HG03045 (cell line): ENCODE measurements around the gene SULT1A1.
"Not testable (repeated sequence)": the region's sequence is repeated elsewhere in the genome, so short reads cannot be mapped to it uniquely, and the experiment has no call there.

Experiments
- ATAC-seq: cut with Tn5 transposase; IDR thresholded peaks from one replicate; pipeline ENCODE4 v1.9.1; 2021; ENCODE audit warnings: mild to moderate bottlenecking, moderate library complexity; ENCODE audit not compliant: unreplicated experiment

SULT1A1 gene

DNA sequence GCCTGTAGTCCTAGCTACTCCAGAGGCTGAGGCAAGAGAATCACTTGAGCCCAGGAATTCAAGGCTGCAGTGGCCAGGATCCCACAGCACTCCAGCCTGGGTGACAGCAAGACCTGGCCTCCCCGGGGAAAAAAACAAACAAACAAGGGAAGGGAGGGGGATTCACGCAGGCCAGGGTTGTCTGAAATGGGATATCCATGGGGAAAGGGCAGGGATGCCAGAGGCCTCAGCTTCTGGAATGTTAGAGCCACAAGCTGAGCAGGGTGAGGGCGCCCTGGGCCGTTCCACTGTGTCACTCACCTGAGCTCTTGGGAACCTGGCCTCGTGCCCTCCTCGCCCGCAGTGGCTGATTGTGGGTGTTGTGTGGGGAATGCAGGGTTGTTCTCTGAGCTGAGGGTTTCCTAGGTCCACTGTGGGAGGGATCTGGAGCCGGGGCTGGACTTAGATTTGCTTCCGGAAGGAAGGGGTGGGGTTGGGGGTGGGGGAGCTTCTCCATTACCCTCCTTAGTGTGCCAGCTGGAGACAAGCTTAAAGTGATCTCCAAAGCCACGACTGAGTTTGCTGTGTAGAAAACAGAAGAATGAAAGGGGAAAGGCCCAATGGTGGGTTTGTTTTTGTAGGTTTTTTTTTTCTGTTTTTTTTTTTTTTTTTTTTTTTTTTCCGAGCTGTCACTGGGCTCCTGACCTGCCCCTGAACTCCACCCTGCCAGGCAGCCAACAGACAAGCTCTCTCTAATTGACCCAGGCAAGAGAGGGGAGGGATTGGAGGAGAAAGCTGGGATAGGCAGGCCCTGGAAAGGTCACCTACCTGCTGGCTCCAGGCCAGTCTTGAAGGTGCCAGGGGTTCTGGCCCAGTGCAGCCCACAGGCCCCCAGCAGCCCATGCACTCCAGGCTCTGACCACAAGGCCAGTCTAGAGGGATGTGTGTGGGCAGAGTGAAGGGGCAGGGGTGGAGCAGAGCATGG, at the start of gene SULT1A1:
SULT1A1 (minus strand) TSS at position 414 of the 964 bp plus-strand sequence. CDS start 1,189 bp downstream, outside the sequence.
- ATAC-seq, result no peak

DNA sequence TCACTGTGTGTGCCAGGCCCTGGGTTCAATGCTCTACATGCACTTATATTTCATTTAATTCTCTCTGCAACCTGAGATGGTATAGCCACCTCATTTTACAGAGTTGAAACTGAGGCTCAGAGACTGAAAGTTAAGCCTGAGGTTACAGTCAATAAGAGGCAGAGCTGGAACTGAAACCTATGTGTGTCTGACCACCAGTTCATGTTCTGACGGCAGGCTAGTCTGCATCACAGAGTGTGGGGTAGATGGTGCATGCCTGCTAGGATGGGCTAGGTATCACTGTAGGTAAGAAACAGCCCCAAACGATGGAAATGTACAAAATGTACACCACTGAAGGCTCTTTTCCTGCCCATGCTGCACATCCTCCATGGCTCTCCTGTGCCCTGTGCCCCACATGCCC, 30.1 kb upstream of the SULT1A1 start:
- ATAC-seq, result not testable (repeated sequence)

- ATAC-seq, result not testable (repeated sequence)
Observed at GRCh38 chr16:28638359-28638758, 28.5 kb upstream of the SULT1A1 start.

- not testable (repeated sequence) for ATAC-seq
Observed at GRCh38 chr16:28637765-28638164, 27.9 kb upstream of the SULT1A1 start, which contains the start of gene NPIPB8. Gene NPIPB8, plus strand, starts transcription at chr16:28638065. Its CDS starts 296 bp downstream, at chr16:28638361.

DNA sequence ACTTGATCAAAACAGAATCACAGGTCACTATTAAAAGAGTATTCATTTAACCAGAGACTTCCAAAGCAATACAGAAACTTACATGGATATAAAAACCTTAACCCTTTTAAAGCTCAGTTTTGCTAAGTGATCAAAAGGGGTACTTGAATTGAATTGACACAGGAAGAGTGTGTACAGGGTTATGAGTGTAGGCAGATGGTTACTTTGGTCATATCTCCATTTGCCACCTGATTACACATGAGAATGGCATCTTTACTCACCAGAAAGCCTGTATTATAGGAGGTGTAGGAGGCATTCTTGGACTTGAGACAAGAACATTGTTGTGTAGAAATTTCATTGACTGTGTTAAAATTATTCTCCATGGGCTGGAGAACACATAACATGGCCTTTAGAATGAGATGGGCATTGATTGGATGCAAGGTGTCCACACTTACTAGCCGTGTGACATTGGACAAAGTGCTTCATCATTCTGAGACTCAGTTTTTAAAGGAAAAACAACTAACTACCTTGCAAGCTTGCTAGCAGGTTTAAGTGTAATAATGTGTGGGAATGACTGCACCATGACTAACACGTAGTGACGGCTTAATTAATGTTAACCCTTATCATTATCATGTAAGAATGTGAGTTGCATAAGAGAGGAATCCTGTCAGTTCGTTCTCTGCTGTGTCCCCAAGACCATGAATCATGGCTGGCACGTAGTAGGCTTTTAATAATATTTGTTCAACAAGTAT, 26.4 kb upstream of the SULT1A1 start:
- ATAC-seq, result not testable (repeated sequence)

GRCh38 chr16:28630905-28631304, 21.1 kb upstream of the SULT1A1 start:
- ATAC-seq, result not testable (repeated sequence)

DNA sequence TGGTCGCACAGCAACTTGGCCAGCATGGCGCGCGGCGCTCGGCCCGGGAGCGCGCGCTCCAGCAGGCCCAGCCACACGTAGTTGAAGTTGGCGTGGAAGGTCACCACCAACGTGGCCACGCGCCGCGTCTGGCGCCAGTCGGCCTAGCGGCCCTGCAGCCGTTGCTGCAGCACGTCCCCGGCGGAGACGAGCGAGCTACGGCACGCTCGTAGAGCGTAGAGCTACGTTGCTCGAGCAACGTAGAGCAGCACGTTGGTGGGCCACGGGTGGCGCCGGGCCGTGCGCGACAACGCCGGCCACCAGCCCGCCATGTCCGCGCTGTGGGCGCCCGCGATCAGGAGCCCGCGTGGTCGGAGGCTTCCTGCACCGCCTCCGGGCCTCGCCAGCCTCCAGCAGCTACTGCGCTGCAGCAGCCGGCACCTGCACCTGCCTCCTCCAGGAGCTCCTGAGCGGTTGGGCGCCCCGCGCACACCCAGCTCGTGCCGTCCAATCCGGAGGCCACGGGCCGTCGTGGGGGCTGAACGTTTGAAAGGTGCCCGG, 13.4 kb upstream of the SULT1A1 start:
- no peak for ATAC-seq

- not testable (repeated sequence) for ATAC-seq
Observed at GRCh38 chr16:28622532-28623171, 12.8 kb upstream of the SULT1A1 start.

DNA sequence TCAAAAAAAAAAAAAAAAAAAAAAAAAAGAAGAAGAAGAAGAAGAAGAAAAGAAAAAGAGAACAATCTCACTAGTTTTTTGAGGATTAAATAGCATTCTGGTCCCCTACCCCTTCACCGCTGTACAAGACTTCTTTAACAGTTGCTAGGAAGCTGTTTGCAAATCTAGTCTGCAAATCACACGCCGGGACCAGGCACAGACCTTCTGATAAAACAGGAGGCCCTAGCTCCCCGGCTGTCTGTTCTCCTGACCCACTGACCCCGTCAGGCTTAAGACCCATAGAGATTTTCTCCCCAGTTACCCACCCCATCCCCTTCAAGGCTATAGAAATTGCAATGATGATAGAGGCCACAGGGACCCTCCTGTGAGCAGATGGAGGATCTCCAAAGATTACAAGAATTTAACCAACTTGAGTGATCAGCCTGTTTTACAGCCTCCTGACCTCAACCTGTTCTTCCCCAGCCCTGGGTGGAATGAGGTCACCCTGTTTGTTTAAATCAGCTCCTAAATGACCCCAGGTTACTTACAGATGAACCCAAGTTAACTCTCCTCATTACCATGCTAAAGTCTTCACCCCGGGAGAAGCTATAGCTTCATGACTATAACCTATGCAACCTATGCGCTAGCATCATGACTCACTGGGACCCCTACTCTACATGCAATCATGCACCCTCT, 11.8 kb upstream of the SULT1A1 start:
- ATAC-seq, result no peak

- not testable (repeated sequence) for ATAC-seq
Observed at GRCh38 chr16:28620316-28620715, 10.5 kb upstream of the SULT1A1 start.

DNA sequence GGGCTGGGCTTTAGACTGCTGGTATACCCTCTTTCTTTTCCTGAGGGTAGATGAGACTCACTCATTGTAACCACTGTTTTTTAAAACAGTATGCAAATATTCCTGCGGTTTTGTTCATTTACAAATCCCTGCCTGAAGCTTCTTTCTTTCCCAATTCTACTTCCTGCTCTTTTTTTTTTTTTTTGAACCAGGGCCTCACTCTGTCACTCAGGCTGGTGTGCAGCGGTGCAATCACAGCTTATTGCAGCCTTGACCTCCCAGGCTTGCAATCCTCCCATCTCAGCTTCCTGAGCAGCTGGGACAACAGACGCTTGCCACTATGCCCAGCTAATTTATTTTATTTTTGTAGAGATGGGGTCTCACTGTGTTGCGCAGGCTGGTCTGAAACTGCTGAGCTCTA, 8.0 kb upstream of the SULT1A1 start:
- no peak for ATAC-seq

DNA sequence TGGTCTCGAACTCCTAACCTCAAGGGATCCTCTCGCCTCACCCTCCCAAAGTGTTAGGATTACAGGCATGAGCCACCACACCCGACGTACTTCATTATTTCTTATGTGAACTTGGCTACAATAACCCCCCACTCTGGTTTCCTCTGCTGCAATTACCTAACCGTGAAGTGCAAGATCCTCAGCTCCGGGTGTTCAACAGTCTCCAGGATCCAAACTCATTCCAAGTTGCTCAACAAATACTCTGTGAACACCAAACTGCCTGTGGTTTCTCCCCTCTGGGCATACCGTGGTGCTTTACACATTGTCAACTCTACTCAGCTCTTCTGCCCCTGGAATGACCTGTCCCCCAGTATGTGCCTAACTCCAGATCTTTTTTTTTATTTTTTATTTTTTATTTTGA, 6.8 kb upstream of the SULT1A1 start:
- ATAC-seq, result no peak

- not testable (repeated sequence) for ATAC-seq
Observed at GRCh38 chr16:28616224-28616577, 6.4 kb upstream of the SULT1A1 start.

- not testable (repeated sequence) for ATAC-seq
Observed at GRCh38 chr16:28615486-28616223, 5.8 kb upstream of the SULT1A1 start.

DNA sequence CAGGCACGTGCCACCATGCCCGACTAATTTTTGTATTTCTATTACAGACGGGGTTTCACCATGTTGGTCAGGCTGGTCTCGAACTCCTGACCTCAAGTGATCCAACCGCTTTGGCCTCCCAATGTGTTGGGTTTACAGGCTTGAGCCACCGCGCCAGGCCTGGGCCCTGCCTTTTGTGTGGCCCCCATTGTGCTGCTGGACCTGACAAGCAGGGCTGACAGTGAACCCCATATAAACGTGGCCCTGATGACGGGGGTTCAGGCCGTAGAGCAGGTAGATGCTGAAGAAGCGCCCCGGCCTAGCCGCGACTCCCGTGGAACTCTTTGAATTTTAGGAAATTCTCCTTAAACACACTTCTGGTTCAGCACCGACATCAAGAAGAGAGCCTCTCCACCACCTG, 4.7 kb upstream of the SULT1A1 start:
- ATAC-seq, result not testable (repeated sequence)

GRCh38 chr16:28613912-28614311, 4.1 kb upstream of the SULT1A1 start:
- not testable (repeated sequence) for ATAC-seq

GRCh38 chr16:28612359-28613280, 2.8 kb upstream of the SULT1A1 start:
- not testable (repeated sequence) for ATAC-seq

DNA sequence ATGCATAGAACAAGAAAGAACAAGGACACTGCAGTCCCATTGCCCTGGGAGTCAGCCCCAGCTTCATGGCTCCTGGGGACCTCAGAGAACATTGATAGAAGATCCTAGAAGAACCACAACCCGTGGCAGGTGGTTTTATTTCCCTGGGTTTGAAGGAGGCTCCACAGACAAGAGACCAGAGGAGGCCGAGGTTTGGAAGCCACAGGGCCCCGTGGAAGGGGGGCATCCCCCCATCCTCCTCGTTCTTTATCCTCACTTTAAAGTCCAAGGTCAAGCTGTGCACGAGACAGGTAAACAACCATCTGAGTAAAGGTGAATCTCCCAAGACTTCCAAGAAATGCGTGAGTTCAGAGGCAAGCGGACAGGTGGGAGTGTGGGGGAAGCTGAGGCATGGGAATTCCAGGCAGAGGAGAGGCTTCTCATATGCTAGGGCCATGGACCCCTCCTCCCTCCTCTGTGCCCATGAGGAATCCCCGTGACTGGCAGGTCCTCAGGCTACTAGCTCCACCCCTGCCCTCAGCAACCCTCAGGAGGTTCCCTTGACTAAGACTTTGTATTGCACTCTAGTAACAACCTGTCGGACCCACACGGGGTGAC, 849 bp upstream of the SULT1A1 start:
- ATAC-seq, result no peak
